Measurements from ENCODE around the gene ZNF385D.

DNA sequence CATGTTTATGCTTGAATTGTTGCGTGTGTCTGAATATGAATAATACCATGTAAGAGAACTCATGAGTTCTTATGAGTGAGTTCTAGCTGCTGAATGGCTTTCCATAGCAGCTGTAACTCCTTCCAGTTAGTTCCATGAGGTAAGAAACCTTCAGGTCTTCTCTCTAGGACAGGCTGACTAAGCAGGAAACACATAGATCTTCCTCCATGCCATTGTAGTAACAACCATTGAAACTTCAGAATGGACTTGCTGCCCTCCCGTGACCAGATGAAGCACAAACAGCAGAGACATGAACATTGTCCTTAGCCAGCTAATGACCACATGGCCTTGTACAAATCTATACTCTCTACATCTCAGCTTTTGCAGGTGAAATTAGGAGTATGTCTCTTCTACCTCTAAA lies 200.0 kb downstream of the ZNF385D start:
- no peak for TF ChIP-seq NFIC (IDR thresholded peaks at IDR 0.05; ENCODE audit: borderline replicate concordance)
- TF ChIP-seq, protein P1, sequence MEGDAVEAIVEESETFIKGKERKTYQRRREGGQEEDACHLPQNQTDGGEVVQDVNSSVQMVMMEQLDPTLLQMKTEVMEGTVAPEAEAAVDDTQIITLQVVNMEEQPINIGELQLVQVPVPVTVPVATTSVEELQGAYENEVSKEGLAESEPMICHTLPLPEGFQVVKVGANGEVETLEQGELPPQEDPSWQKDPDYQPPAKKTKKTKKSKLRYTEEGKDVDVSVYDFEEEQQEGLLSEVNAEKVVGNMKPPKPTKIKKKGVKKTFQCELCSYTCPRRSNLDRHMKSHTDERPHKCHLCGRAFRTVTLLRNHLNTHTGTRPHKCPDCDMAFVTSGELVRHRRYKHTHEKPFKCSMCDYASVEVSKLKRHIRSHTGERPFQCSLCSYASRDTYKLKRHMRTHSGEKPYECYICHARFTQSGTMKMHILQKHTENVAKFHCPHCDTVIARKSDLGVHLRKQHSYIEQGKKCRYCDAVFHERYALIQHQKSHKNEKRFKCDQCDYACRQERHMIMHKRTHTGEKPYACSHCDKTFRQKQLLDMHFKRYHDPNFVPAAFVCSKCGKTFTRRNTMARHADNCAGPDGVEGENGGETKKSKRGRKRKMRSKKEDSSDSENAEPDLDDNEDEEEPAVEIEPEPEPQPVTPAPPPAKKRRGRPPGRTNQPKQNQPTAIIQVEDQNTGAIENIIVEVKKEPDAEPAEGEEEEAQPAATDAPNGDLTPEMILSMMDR (IDR thresholded peaks at IDR 0.05) = peak; percentile 24
- no peak for TF ChIP-seq MXI1 (IDR thresholded peaks at IDR 0.05; ENCODE audit: low read depth, low read length)

All from SK-N-SH (cell line).